ENCODE results near the gene UAP1L1. TPM values are rescaled to one million over a fixed set of nuclear protein-coding genes. Genes with fewer than 3 reads are reported as not detected.
A peak's percentile ranks its signal among the peaks of the same experiment; 100 is the strongest.

UAP1L1 gene
- total and polyA plus RNA-seq, 3 donors from 2014 or later, result 6.9 to 10.1 (median 7.2) TPM

DNA sequence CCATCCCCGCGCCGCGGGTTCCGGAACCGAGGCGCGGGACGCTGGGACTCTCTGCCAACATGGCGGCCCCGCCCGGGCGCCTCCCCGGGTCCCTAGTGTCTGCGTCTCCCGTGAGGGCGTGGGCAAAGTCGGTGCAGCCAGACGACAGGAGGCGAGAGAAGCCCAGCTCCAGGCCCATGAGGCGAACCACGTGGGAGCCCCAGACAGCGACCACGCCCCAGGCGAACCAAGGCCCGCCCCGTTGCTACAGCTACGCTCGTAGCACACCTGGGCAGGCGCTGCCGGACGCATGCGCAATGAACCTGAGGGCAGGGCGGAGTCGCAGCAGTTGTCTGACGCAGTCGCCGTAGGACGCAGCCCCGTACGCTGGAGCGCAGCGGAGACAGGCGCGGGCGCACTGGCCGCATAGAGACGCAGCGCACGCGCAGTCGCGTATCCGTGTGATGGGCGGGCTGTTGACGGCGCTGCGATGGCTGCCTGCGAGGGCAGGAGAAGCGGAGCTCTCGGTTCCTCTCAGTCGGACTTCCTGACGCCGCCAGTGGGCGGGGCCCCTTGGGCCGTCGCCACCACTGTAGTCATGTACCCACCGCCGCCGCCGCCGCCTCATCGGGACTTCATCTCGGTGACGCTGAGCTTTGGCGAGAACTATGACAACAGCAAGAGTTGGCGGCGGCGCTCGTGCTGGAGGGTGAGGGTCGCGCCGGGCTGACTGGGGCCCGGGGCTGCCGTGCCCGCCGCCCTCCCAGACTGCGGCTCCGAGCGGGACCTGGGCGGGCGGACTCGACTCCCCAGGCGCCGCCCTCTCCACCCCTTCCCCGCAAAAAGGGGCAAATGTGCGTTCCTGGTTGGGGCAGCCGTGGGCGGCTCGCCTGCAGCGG is 9.5 kb downstream of the UAP1L1 start, which contains the start of gene MAN1B1:
MAN1B1 (plus strand) TSS at position 455 of the 878 bp plus-strand sequence; CDS start at position 470, 15 bp downstream.
- TF ChIP-seq POLR2A (IDR thresholded peaks at IDR 0.05) (peak; percentile 17), CTCF (IDR thresholded peaks at IDR 0.05) (peak in 2 of 3 experiments; percentile 2)
- no peaks in the 10 kb centered on the region for H3K9me3 ChIP-seq
- no peaks in the 10 kb centered on the region for H3K27me3 ChIP-seq
- H3K4me1 ChIP-seq, result peaks cover 17% of the 10 kb centered on the region
- intact Hi-C loops (cut with DNase I; ENCODE audit: low total_unique reads), result no loop called here
- no peaks in the 10 kb centered on the region for H3K36me3 ChIP-seq (ENCODE audit: low read depth, missing control alignments)
- peak; percentile 99 for DNase-seq
- peak within 1 kb of the TSS; percentile 86 to 89 for H3K4me3 ChIP-seq
- WGBS, 2 donors, result 0 to 8% methylated on average over 4 to 65 of the region's 101 CpGs
- H3K27ac ChIP-seq, result peak within 1 kb of the TSS; percentile 78 to 94

DNA sequence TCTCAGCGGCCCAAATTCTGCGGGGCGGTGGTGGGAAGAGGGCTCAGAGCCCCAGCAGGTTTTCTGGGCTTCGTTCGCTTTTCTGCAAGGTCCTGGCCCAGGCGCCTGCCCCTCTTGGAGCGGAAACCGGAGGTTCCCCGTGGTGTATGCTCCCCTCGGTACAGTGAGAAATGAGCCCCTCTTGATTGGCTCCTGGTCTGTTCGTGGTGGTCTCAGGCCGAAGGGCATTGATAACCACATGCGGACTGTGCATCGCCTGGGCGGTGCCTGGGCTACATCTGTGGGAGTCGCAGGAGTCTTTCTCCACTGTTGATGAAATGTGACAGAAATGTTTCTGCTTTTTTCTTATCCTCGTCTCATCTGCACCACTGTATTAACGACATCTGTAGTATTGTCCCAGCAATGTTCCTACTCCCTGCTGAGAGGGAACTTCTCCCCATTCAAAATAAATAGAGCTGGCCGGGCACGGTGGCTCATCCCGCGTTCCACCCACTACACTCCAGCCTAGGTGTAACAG is 10.2 kb downstream of the UAP1L1 start:
- intact Hi-C loops (cut with DNase I; ENCODE audit: low total_unique reads), result no loop called here
- TF ChIP-seq CTCF (IDR thresholded peaks at IDR 0.05) (no peak), POLR2A (IDR thresholded peaks at IDR 0.05) (no peak)
- peak overlapping the region; percentile 86 to 89 for H3K4me3 ChIP-seq
- H3K27me3 ChIP-seq, result no peaks in the 10 kb centered on the region
- peak overlapping the region; percentile 78 to 94 for H3K27ac ChIP-seq
- H3K36me3 ChIP-seq (ENCODE audit: low read depth, missing control alignments), result no peaks in the 10 kb centered on the region
- DNase-seq, result no peak
- no peaks in the 10 kb centered on the region for H3K9me3 ChIP-seq
- WGBS, 2 donors, result 9 to 23% methylated on average over 9 to 22 of the region's 22 CpGs
- H3K4me1 ChIP-seq, result peaks cover 17% of the 10 kb centered on the region

DNA sequence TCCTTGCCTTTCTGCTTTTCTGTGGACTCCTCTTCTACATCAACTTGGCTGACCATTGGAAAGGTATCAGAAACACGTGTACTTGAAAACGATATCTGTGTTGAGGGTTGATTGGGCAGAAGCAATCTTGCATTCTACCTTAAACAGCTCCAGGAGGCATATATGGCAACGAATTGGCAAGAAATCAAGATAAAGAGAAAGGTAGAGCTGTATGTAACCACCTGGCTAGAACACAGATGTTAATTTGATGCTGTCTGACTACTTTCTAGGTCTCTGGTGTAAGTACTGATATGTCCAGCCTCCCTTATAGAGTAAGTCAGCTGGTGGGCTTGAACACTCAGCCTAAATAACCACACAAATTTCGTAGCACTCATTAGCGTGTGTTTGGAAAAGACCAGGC is 10.8 kb downstream of the UAP1L1 start:
- H3K36me3 ChIP-seq (ENCODE audit: low read depth, missing control alignments), result no peaks in the 10 kb centered on the region
- 70 to 81% methylated on average over 5 of the region's 5 CpGs for WGBS, 2 donors
- peaks cover 17% of the 10 kb centered on the region for H3K4me1 ChIP-seq
- DNase-seq, result no peak
- H3K9me3 ChIP-seq, result no peaks in the 10 kb centered on the region
- intact Hi-C loops (cut with DNase I; ENCODE audit: low total_unique reads), result no loop called here
- peak overlapping the region in 1 of 2 donors; percentile 86 for H3K4me3 ChIP-seq
- TF ChIP-seq POLR2A (IDR thresholded peaks at IDR 0.05) (no peak), CTCF (IDR thresholded peaks at IDR 0.05) (no peak)
- no peaks in the 10 kb centered on the region for H3K27me3 ChIP-seq
- H3K27ac ChIP-seq, result no peak overlapping the region

DNA sequence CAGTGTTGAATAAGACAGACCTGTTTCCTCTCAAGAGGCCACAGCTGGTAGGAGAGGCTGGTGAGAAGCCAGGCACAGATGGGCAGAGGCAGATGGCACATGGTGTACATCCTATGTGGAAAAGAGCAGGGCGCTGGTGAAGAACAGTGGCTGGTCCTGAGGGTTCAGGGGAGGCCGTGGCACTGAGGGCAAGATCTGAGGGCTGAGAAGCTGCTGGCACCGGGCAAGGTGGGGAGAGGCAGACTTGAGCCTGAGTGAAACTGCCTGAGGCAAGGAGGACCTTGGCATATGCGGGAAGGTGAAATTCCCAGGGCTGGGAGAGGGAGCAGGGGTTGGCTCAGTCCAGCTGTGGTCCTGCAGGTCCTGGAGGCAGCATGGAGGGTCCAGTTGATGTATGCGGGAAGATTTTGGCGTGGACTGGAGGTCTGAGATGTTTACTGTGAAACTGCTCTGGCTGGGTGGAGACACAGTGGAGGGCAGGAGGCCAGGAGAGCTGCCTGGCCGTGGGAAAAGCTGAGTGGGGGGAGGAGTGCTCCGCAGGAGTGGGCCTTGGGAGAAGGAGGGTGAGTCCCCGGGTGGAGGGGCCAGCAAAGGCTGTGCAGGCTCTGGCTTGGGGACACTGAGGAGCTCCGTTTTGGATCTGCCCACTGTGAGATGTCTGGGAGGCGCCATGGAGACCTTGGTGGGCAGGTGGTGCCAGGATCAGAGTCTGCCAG is 12.1 kb downstream of the UAP1L1 start:
- Histone ChIP-seq H3K27ac (no peak overlapping the region), H3K4me1 (peaks cover 17% of the 10 kb centered on the region), H3K36me3 (ENCODE audit: low read depth, missing control alignments) (no peaks in the 10 kb centered on the region), H3K9me3 (no peaks in the 10 kb centered on the region), H3K27me3 (no peaks in the 10 kb centered on the region), H3K4me3 (no peak overlapping the region)
- intact Hi-C loops (cut with DNase I; ENCODE audit: low total_unique reads), result no loop called here
- TF ChIP-seq CTCF (IDR thresholded peaks at IDR 0.05) (no peak), POLR2A (IDR thresholded peaks at IDR 0.05) (no peak)
- no peak for DNase-seq
- WGBS, 2 donors, result 74 to 76% methylated on average over 11 of the region's 11 CpGs

Measured in testis (tissue), 3 donors.